Panc1 (cell line): ENCODE results near the gene CLSTN2. TPM values are rescaled to one million over a fixed set of nuclear protein-coding genes. Genes with fewer than 3 reads are reported as not detected.

ENCODE experiments used
- ATAC-seq: fragments of 200-7000 bp; cut with Tn5 transposase; 2 replicates; pipeline ENCODE4 v1.9.1; 2020; ENCODE audit warnings: mild to moderate bottlenecking, moderate library complexity
- BruUV-seq: library from RNA; stranded (reverse); fragments of 400-500 nt; replicated peaks from 2 replicates; lab custom pipeline; 2021; lab: Mats Ljungman, UMichigan
- CTCF ChIA-PET: fragments of 300-600 bp; sonication (Branson Sonifier 250); formaldehyde crosslinking; loops from one replicate; lab custom pipeline; 2022; ENCODE audit warnings: antibody characterized with exemption; lab: Charles Lee
- POLR2A ChIA-PET: fragments of 300-600 bp; sonication (Branson Sonifier 250); formaldehyde crosslinking; loops from one replicate; lab custom pipeline; 2022; ENCODE audit warnings: antibody characterized with exemption; lab: Charles Lee
- DNase-seq: peaks from one replicate; pipeline ENCODE4 v3.0.0-alpha.2; 2010; ENCODE audit warnings: low read depth, low spot score
- H3K27ac ChIP-seq: 2 replicates; pipeline ENCODE4 v1.5.1; 2011; ENCODE audit warnings: mild to moderate bottlenecking, low read length, inconsistent platforms
- H3K27me3 ChIP-seq: fragments of 200-500 bp; sonication (Bioruptor generic); 2 replicates; pipeline ENCODE4 v1.6.0; 2014; ENCODE audit warnings: low read length, inconsistent platforms; ENCODE audit not compliant: control insufficient read depth, insufficient read depth
- H3K36me3 ChIP-seq: fragments of 200-500 bp; sonication (Bioruptor generic); 2 replicates; pipeline ENCODE4 v1.5.1; 2014; ENCODE audit warnings: inconsistent platforms, mild to moderate bottlenecking, low read length, moderate library complexity; ENCODE audit not compliant: control insufficient read depth, insufficient read depth
- H3K4me1 ChIP-seq: 2 replicates; pipeline ENCODE4 v1.5.1; 2011; ENCODE audit warnings: inconsistent platforms, mild to moderate bottlenecking, low read length, moderate library complexity; ENCODE audit not compliant: control insufficient read depth, insufficient read depth
- H3K4me3 ChIP-seq, 2 experiments: 2 replicates each; pipeline ENCODE4 v1.5.1; 2011 to 2012; ENCODE audit warnings: low read depth in 2 of 2, low read length in 2 of 2, mild to moderate bottlenecking in 2 of 2, inconsistent platforms in 1 of 2, moderate library complexity in 1 of 2
- H3K9me3 ChIP-seq: fragments of 200-500 bp; sonication (Bioruptor generic); 2 replicates; pipeline ENCODE4 v1.5.1; 2014; ENCODE audit warnings: low read depth, mild to moderate bottlenecking, inconsistent platforms, low read length, moderate library complexity; ENCODE audit not compliant: control insufficient read depth, insufficient read depth
- POLR2AphosphoS5 ChIP-seq: IDR thresholded peaks from 2 replicates; pipeline ENCODE4 v1.6.1; 2012; ENCODE audit warnings: mild to moderate bottlenecking, low read depth, low read length, moderate library complexity
- SIN3A ChIP-seq: IDR thresholded peaks from 2 replicates; pipeline ENCODE4 v1.6.1; 2012; ENCODE audit warnings: low read depth, mild to moderate bottlenecking, low read length, moderate library complexity, borderline replicate concordance; ENCODE audit not compliant: insufficient read depth
- TCF7L2 ChIP-seq: IDR thresholded peaks from 2 replicates; pipeline ENCODE4 v1.6.1; 2011; ENCODE audit warnings: mild to moderate bottlenecking, low read depth, low read length, inconsistent platforms
- in situ Hi-C: cut with HindIII; loops from 2 replicates; pipeline ENCODE4 v1.10.0; 2016; ENCODE audit warnings: low sequenced_read_pairs, low pct_unique_long_range_greater_than_20kb
- intact Hi-C: fragments of 100-400 bp; cut with micrococcal nuclease; formaldehyde crosslinking; loops from one replicate; pipeline ENCODE4 v1.10.0; 2022; ENCODE audit not compliant: unreplicated experiment
- total RNA-seq: library from RNA; stranded (reverse); gene quantifications from one replicate; pipeline ENCODE4 v1.2.1, GENCODE V29; 2021; ENCODE audit not compliant: unreplicated experiment
- TF ChIP-seq, protein P1 (sequence below): fragments of 450-650 bp; IDR thresholded peaks from 2 replicates; pipeline ENCODE4 v1.5.1; 2017; ENCODE audit warnings: mild to moderate bottlenecking
- TF ChIP-seq, protein P2 (sequence below), 2 experiments: IDR thresholded peaks; 2 replicates each; pipeline ENCODE4 v1.6.1; 2011 to 2012; ENCODE audit warnings: low read depth in 2 of 2, control low read depth in 1 of 2, low read length in 1 of 2, mild to moderate bottlenecking in 1 of 2, moderate library complexity in 1 of 2; ENCODE audit not compliant: insufficient read depth in 1 of 2

CLSTN2 gene
- total RNA-seq, 1 experiment from 2014 or later, result 0.03 TPM

DNA sequence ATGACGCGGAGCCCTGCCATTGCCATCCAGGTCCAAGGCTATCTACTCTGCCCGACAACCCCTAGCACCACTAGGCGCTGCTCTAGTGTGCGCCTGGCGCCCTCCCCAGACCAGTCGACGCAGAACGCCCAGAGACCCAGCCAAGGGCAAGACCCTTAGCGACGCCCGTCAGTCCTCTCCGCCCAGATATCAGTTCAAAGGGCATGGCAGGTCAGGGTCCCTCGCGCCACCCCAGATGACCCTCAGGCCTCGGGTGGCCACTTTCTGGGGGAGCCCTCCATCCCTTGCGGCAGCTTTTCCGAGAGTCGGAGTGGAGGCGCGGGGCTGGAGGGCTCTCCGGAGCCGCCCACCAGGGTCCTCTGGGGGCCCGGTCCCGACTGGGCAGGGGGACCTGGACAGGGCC, 371 bp upstream of the CLSTN2 start:
- TF ChIP-seq, protein P1, sequence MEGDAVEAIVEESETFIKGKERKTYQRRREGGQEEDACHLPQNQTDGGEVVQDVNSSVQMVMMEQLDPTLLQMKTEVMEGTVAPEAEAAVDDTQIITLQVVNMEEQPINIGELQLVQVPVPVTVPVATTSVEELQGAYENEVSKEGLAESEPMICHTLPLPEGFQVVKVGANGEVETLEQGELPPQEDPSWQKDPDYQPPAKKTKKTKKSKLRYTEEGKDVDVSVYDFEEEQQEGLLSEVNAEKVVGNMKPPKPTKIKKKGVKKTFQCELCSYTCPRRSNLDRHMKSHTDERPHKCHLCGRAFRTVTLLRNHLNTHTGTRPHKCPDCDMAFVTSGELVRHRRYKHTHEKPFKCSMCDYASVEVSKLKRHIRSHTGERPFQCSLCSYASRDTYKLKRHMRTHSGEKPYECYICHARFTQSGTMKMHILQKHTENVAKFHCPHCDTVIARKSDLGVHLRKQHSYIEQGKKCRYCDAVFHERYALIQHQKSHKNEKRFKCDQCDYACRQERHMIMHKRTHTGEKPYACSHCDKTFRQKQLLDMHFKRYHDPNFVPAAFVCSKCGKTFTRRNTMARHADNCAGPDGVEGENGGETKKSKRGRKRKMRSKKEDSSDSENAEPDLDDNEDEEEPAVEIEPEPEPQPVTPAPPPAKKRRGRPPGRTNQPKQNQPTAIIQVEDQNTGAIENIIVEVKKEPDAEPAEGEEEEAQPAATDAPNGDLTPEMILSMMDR, result peak; percentile 60
- TF ChIP-seq SIN3A, result no peak
- CTCF ChIA-PET, result interaction anchor here (0.7 kb wide), 1 partner anchor 1381 kb away, joined by 5 read pairs; no protein-coding TSS in a partner anchor
- no peak overlapping the region for H3K27ac ChIP-seq
- no peaks in the 10 kb centered on the region for H3K36me3 ChIP-seq
- POLR2A ChIA-PET, result interaction anchor here (0.7 kb wide), 1 partner anchor 408 kb away, joined by 4 read pairs; no protein-coding TSS in a partner anchor
- BruUV-seq, result no TSS peak
- H3K27me3 ChIP-seq, result peaks cover 26% of the 10 kb centered on the region
- H3K4me3 ChIP-seq, result peak overlapping the region in 1 of 2 experiments; percentile 29; a peak in 3 of 4 replicates
- intact Hi-C loops, result loop anchor here (10.0 kb wide), 1 partner anchor 510 kb away; no protein-coding TSS in a partner anchor
- ATAC-seq (peak; percentile 82), DNase-seq (no peak)
- in situ Hi-C loops, result no loop called here
- H3K4me1 ChIP-seq, result peaks cover 6% of the 10 kb centered on the region; the same call in 1 of the 2 replicates
- H3K9me3 ChIP-seq, result no peaks in the 10 kb centered on the region

DNA sequence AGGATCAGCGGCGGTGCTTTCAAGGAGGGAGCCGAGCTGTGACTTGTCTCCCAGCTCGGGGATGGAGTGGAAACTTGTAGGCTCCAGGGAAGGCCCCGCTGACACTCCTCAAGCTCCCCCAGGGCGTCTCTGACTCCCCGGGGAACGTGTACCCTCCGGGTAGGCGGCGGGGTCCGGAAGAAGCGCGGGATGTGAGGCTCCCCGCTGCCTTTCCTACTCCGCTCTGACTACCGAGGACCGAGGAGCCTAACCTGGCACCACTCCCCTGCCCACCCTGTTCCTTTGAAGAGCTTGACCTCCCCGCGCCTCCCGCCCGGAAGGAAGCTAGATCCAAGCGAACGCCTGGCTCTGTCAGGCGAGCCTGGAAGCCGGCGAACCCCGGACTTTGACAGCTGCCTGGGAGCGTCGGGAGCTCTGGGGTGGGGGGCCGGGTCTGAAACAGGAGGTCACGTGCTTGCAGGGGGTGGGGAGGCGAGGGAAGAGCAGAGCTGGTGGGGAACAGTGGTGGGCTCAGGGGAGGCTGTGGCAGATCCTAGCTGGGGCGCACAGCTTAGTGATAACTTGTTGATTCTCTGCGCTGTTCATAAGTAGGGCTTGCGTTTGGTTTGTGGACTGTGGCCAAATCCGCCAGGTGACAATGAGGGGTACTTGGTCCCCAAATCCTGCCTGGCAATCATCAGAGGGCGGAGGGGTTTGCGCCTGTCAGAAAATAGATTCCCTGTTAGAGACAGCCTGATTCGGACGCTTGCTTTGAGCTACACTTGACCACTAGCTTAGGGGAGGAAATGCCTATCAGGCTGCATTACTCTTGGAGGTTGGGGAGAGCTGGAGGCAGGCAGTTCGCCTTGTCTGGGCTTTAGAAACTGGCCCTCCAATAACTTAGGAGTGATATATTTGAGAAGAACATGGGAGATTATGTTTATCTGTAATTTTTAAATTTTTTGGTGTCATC, 1.2 kb downstream of the CLSTN2 start:
- POLR2A ChIA-PET, result no interaction called here

More for the DNA sequence above, 1.2 kb downstream of the CLSTN2 start:
- in situ Hi-C loops (no loop called here), intact Hi-C loops (loop anchor here (2.0 to 10.0 kb wide), 2 partner anchors 511 to 933 kb away; no protein-coding TSS in a partner anchor)
- no TSS peak for BruUV-seq
- DNase-seq (no peak), ATAC-seq (peak; percentile 31; the same call in 1 of the 2 replicates)
- Histone ChIP-seq H3K27ac (no peak overlapping the region), H3K36me3 (no peaks in the 10 kb centered on the region), H3K9me3 (no peaks in the 10 kb centered on the region), H3K4me1 (peaks cover 6% of the 10 kb centered on the region; the same call in 1 of the 2 replicates), H3K27me3 (peaks cover 26% of the 10 kb centered on the region), H3K4me3 (peak overlapping the region; percentile 19 to 29; a peak in 3 of 4 replicates)
- TF ChIP-seq POLR2AphosphoS5 (no peak), TCF7L2 (no peak), SIN3A (no peak)
- TF ChIP-seq, protein P1, result no peak
- TF ChIP-seq, protein P2, sequence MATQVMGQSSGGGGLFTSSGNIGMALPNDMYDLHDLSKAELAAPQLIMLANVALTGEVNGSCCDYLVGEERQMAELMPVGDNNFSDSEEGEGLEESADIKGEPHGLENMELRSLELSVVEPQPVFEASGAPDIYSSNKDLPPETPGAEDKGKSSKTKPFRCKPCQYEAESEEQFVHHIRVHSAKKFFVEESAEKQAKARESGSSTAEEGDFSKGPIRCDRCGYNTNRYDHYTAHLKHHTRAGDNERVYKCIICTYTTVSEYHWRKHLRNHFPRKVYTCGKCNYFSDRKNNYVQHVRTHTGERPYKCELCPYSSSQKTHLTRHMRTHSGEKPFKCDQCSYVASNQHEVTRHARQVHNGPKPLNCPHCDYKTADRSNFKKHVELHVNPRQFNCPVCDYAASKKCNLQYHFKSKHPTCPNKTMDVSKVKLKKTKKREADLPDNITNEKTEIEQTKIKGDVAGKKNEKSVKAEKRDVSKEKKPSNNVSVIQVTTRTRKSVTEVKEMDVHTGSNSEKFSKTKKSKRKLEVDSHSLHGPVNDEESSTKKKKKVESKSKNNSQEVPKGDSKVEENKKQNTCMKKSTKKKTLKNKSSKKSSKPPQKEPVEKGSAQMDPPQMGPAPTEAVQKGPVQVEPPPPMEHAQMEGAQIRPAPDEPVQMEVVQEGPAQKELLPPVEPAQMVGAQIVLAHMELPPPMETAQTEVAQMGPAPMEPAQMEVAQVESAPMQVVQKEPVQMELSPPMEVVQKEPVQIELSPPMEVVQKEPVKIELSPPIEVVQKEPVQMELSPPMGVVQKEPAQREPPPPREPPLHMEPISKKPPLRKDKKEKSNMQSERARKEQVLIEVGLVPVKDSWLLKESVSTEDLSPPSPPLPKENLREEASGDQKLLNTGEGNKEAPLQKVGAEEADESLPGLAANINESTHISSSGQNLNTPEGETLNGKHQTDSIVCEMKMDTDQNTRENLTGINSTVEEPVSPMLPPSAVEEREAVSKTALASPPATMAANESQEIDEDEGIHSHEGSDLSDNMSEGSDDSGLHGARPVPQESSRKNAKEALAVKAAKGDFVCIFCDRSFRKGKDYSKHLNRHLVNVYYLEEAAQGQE (IDR thresholded peaks at IDR 0.05; ENCODE audit: insufficient read depth in 1 of 2, low read depth in 2 of 2, low read length in 1 of 2), result no peak
- CTCF ChIA-PET, result no interaction called here
